ENCODE results near the gene FAM174C.

Gene FAM174C

DNA sequence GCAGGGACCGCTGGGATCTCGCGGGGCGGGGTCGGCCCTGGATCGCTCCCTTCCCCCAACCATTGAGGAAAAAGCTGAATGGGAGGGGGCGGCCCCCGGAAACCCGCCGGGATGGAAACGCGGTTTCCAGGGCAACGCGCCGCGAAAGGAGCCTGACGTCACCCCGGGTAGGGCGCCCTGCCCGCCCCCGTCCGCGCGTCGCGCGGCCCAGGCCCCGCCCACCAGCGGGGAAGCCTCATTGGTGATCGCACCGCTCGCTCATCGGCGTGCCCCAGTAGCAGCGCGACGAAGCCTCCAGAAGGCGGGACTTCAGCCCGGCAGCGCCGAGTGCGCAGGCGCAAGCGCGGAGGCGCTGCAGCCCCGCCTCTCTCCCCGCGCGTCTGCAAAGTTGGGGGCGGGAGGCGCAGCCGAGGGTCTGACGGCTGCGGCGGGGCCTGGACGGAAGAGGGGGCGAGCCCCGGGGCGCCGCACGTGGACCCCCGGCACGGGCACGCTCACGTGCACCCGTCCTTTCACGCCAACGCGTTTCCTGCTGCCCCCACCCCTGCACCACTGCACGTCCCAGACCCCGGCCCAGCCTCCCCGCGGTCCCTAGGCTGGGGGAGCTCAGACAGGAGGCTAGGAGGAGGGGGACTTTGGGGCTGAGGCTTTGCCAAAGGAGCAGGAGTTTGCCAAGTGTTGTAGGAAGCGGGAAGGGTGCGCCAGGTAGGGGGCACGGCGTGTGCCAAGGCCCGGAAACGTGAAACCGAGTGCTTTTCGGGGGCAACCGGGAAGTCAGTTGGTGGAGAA, 14.4 kb upstream of the FAM174C start:
- CTCF ChIA-PET, result interaction anchor here (0.8 kb wide), 1 partner anchor 16 kb away, joined by 4 read pairs; no protein-coding TSS in a partner anchor
- POLR2A ChIA-PET, result interaction anchor here (1.1 to 3.2 kb wide), 4 partner anchors 8 to 20 kb away, joined by 5 to 38 read pairs (median 6); partner anchors contain the start of genes ATP5F1D and CIRBP

DNA sequence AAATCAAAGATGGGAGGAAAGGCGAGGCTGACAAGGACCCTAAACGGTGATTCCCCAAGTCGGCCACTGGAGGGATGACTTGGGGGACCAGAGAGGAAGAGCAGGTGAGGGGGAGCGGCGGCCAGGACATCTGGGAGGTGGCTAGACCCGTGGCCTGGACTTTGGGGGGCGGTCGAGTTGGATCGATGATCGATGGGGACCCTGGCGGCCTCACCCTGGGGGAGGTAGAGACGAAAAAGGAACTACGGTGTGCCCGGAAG, 13.9 kb upstream of the FAM174C start:
- ChIA-PET CTCF (interaction anchor here (0.8 kb wide), 1 partner anchor 17 kb away, joined by 4 read pairs; no protein-coding TSS in a partner anchor), POLR2A (interaction anchor here (1.7 to 3.2 kb wide), 2 partner anchors 8 to 20 kb away, joined by 6 to 38 read pairs; partner anchors contain the start of genes ATP5F1D and CIRBP)

More for the DNA sequence above, 14.4 kb upstream of the FAM174C start:
- no peak for TF ChIP-seq HDGF (IDR thresholded peaks at IDR 0.05; ENCODE audit: borderline replicate concordance)
- TF ChIP-seq, protein P1, sequence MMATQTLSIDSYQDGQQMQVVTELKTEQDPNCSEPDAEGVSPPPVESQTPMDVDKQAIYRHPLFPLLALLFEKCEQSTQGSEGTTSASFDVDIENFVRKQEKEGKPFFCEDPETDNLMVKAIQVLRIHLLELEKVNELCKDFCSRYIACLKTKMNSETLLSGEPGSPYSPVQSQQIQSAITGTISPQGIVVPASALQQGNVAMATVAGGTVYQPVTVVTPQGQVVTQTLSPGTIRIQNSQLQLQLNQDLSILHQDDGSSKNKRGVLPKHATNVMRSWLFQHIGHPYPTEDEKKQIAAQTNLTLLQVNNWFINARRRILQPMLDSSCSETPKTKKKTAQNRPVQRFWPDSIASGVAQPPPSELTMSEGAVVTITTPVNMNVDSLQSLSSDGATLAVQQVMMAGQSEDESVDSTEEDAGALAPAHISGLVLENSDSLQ (IDR thresholded peaks at IDR 0.05), result peak; percentile 99
- TF ChIP-seq ZNF384 (IDR thresholded peaks at IDR 0.05), result no peak
- 0 out of 2 replicates have a peak, but pooled peaks have one; percentile 20 for TF ChIP-seq FOXM1 (IDR thresholded peaks at IDR 0.05; ENCODE audit: borderline replicate concordance)
- TF ChIP-seq SP1 (IDR thresholded peaks at IDR 0.05), result no peak
- peak; percentile 97 for DNase-seq (ENCODE audit: extremely low spot score)

DNA sequence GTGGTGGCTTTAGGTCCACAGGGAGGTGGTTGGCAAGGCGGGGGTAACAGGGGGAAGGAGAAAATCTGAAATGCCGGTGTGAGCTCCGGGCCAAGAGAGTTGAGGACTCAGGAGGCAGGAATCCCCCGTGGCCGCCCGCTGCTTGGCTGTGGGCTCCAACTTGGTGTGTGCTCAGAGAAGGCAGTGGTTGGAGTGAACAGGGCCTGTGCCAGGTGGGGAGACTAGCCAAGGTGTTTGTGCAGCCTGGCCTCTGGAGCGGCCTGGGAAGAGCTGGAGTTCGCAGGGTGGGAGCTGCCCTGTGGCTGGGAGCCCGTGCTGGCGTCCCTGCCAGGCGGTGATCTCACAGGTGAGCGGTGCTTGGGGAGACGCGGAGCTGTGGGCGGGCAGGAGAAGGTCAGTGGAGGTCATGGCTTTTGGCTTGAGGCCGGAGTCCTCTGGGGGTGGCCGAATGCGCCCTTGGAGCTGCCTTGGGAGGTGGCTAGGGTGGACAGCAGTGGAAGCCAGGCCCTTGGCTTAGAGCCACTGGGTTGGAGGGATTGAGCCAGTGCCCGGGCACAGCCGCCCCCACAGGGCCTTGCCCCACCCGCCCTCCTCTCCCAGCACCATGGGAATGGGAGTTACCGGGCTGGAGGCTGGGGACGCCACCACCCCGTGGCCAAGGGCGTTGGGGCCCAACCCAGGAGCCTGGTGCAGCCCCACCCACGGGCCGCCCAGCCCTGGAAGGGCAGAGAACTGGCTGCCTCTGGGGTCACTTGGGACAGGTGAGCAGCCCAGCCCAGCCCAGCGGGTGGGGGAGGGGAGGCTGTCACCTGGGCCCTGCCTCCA, 13.3 kb upstream of the FAM174C start:
- ChIA-PET POLR2A (interaction anchor here (0.7 to 3.2 kb wide), 4 partner anchors 7 to 21 kb away, joined by 3 to 38 read pairs (median 4); partner anchors contain the start of genes ATP5F1D and CIRBP), CTCF (interaction anchor here (1.1 kb wide), 1 partner anchor 9 kb away, joined by 6 read pairs; no protein-coding TSS in a partner anchor)
- no peak for TF ChIP-seq FOXM1 (IDR thresholded peaks at IDR 0.05; ENCODE audit: borderline replicate concordance)
- TF ChIP-seq ARNT (IDR thresholded peaks at IDR 0.05), result no peak
- no peak for TF ChIP-seq ELF4 (IDR thresholded peaks at IDR 0.05)
- no peak for TF ChIP-seq HDGF (IDR thresholded peaks at IDR 0.05; ENCODE audit: borderline replicate concordance)
- TF ChIP-seq CTBP1 (IDR thresholded peaks at IDR 0.05; ENCODE audit: borderline replicate concordance), result no peak
- TF ChIP-seq LEF1 (IDR thresholded peaks at IDR 0.05; ENCODE audit: borderline replicate concordance), result no peak
- TF ChIP-seq ZNF384 (IDR thresholded peaks at IDR 0.05), result no peak
- no peak for TF ChIP-seq NFRKB (IDR thresholded peaks at IDR 0.05)
- TF ChIP-seq FOXA1 (IDR thresholded peaks at IDR 0.05), result no peak
- no peak for TF ChIP-seq TARDBP (IDR thresholded peaks at IDR 0.05)
- TF ChIP-seq SP1 (IDR thresholded peaks at IDR 0.05), result no peak
- TF ChIP-seq L3MBTL2 (conservative IDR thresholded peaks at IDR 0.05), result no peak
- no peak for TF ChIP-seq FOXK2 (IDR thresholded peaks at IDR 0.05)
- TF ChIP-seq BHLHE40 (IDR thresholded peaks at IDR 0.05; ENCODE audit: borderline replicate concordance), result no peak
- TF ChIP-seq SUZ12 (IDR thresholded peaks at IDR 0.05), result no peak
- TF ChIP-seq, protein P1 (IDR thresholded peaks at IDR 0.05), result no peak
- DNase-seq (ENCODE audit: extremely low spot score), result no peak

More for the DNA sequence above, 13.9 kb upstream of the FAM174C start:
- TF ChIP-seq SUZ12 (IDR thresholded peaks at IDR 0.05) (no peak), FOXM1 (IDR thresholded peaks at IDR 0.05; ENCODE audit: borderline replicate concordance) (no peak), FOXA1 (IDR thresholded peaks at IDR 0.05) (no peak), ZNF384 (IDR thresholded peaks at IDR 0.05) (no peak), CTBP1 (IDR thresholded peaks at IDR 0.05; ENCODE audit: borderline replicate concordance) (no peak), NFRKB (IDR thresholded peaks at IDR 0.05) (no peak), ARNT (IDR thresholded peaks at IDR 0.05) (no peak), BHLHE40 (IDR thresholded peaks at IDR 0.05; ENCODE audit: borderline replicate concordance) (no peak), TARDBP (IDR thresholded peaks at IDR 0.05) (no peak), SP1 (IDR thresholded peaks at IDR 0.05) (no peak), FOXK2 (IDR thresholded peaks at IDR 0.05) (no peak), L3MBTL2 (conservative IDR thresholded peaks at IDR 0.05) (no peak), LEF1 (IDR thresholded peaks at IDR 0.05; ENCODE audit: borderline replicate concordance) (no peak), HDGF (IDR thresholded peaks at IDR 0.05; ENCODE audit: borderline replicate concordance) (no peak), ELF4 (IDR thresholded peaks at IDR 0.05) (no peak)
- TF ChIP-seq, protein P1 (IDR thresholded peaks at IDR 0.05), result no peak
- no peak for DNase-seq (ENCODE audit: extremely low spot score)

DNA sequence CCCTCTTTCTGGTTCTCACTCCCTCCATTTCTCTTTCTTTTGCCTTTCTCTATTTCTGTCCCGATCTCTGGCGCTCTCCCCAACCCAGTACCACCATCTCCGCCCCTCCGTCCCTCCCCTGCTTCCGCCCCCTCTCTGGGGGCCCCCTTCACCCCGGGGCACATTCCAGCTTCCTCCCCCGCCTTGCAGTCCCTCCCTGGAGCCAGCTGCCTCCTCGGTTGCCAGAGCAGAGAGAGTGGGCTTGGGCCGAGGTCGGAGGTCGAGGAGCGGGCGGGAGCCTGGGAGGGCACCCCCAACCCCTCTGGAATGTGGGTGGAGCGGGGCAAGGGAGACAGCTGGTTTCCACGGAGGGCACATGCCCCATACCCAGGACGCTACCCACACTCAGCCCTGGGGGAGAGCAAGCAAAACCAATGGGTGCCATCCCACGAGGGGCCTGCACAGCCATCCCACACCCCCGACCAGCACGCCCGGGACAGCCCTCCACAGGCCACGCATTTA, 12.7 kb upstream of the FAM174C start:
- POLR2A ChIA-PET, result interaction anchor here (0.7 to 0.8 kb wide), 2 partner anchors 10 to 18 kb away, joined by 3 read pairs; no protein-coding TSS in a partner anchor
- TF ChIP-seq SUZ12 (IDR thresholded peaks at IDR 0.05), result no peak
- TF ChIP-seq ELF4 (IDR thresholded peaks at IDR 0.05), result no peak
- no peak for TF ChIP-seq CTBP1 (IDR thresholded peaks at IDR 0.05; ENCODE audit: borderline replicate concordance)
- TF ChIP-seq FOXK2 (IDR thresholded peaks at IDR 0.05), result no peak
- no peak for TF ChIP-seq NFRKB (IDR thresholded peaks at IDR 0.05)
- no peak for TF ChIP-seq FOXA1 (IDR thresholded peaks at IDR 0.05)
- no peak for TF ChIP-seq L3MBTL2 (conservative IDR thresholded peaks at IDR 0.05)
- TF ChIP-seq LEF1 (IDR thresholded peaks at IDR 0.05; ENCODE audit: borderline replicate concordance), result no peak
- TF ChIP-seq HDGF (IDR thresholded peaks at IDR 0.05; ENCODE audit: borderline replicate concordance), result no peak
- TF ChIP-seq BHLHE40 (IDR thresholded peaks at IDR 0.05; ENCODE audit: borderline replicate concordance), result no peak
- TF ChIP-seq TARDBP (IDR thresholded peaks at IDR 0.05), result no peak
- TF ChIP-seq ZNF384 (IDR thresholded peaks at IDR 0.05), result no peak
- TF ChIP-seq ARNT (IDR thresholded peaks at IDR 0.05), result no peak
- no peak for TF ChIP-seq FOXM1 (IDR thresholded peaks at IDR 0.05; ENCODE audit: borderline replicate concordance)
- TF ChIP-seq, protein P1 (IDR thresholded peaks at IDR 0.05), result no peak
- TF ChIP-seq SP1 (IDR thresholded peaks at IDR 0.05), result no peak
- CTCF ChIA-PET, result interaction anchor here (1.1 to 7.3 kb wide), 2 partner anchors 10 to 17 kb away, joined by 6 to 149 read pairs; no protein-coding TSS in a partner anchor
- no peak for DNase-seq (ENCODE audit: extremely low spot score)
